Erythroblast (primary cell): ENCODE measurements around the gene CACNA1E.

Experiments
- DNase-seq, 2 experiments: peaks; one replicate each; lab custom pipeline; 2025; lab: John Stamatoyannopoulos, UW
- GATA1 ChIP-seq: IDR thresholded peaks from 2 replicates; pipeline ENCODE4 v1.6.1; 2011; ENCODE audit warnings: low read depth, mild to moderate bottlenecking, control low read depth, low read length, moderate library complexity
- POLR2A ChIP-seq: IDR thresholded peaks from 2 replicates; pipeline ENCODE4 v1.6.1; 2011; ENCODE audit warnings: mild to moderate bottlenecking, low read length

The CACNA1E gene

DNA sequence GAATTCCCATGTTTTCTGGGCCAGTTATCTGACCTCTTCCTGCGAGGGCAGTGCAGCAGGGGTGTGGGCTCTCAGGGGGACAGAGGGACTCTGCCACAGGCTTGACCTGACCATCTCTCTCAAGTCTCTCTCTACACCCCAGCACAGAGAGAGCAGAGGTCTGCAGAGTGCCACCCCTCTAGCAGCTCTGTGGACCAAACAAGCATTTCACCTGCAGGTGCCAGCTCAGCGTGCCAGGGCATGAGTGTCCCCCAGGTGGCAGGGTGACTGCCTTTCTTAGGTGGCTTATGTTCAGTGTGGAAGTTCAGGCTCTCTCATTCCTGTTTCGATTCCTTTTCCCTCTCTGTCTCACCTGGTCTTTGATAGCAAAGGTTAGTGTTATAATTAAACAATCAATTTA, 191.3 kb downstream of the CACNA1E start:
- TF ChIP-seq GATA1 (no peak), POLR2A (no peak)
- no peak for DNase-seq

DNA sequence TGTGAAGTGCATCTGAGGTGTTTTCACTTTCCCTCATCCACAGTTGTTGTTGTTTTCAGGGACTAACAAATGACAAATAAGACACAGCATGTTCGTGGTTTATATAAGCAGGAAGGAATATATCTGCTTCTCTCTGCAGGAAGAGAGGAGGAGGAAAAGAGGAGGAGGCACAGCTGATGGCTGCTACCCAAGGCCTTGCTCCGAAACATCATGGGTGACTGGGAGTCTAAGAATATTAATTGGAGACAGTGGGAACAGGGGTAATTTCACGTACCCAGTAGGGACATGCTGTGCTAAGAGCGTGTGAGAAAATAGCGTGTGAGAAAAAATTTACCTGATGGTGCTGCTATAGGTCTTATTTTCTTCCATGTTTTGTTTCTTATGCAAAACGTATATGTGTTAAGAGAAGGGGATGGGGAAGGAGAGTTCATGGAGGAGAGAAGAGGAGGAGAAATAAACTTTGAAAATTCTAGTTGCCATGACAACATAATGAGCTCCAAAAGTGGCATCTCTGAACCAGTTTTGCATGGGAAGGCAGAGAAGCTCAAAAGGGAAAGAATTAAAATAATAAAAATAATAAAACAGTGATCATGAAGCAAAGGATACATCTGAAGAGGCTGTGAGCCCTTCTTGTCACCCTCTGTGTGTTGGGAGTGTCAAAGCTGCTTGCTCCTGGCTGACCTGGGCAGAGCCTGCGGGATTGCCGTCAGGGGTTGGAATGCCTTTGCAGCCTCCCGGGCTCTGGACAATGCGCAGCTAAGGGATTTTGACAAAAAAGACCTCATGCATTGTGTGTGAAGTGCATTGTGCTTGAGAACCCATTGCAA, 192.0 kb downstream of the CACNA1E start:
- TF ChIP-seq GATA1 (no peak), POLR2A (no peak)
- no peak for DNase-seq

DNA sequence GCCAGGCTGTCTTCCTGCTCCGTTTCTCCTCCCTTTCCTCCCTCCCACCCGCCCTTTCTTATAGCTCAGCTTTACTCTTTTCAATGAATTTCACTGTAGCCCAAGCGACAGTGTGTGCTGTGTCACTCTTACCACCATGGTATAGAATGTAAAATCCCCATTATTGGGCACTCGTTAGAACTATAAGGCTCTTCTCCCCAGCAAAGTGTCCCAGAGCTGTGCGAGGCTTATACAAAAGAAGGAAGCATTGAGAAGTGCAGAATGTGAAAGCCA, 192.5 kb downstream of the CACNA1E start:
- TF ChIP-seq POLR2A: no peak
- TF ChIP-seq GATA1: no peak
- no peak for DNase-seq

DNA sequence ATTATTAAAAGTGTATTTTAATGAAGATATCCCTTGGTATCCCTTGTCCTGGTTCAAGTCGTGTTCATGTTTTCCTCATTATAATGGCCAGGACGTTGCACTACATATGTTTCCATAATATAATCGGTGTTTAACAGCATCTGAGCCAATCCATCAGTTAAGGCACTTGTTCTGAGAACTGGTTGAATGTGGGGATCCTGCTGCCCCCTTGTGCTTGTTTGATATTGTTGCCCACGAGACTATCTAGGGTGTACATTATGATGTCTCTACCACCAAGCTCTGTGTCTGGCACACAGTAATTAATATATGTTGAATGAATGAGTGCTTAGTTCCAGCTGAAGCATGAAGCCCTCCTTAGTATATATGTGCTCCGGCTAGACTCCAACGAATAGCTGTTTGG, 193.0 kb downstream of the CACNA1E start:
- DNase-seq: peak; percentile 12 to 27
- TF ChIP-seq POLR2A (no peak), GATA1 (no peak)

DNA sequence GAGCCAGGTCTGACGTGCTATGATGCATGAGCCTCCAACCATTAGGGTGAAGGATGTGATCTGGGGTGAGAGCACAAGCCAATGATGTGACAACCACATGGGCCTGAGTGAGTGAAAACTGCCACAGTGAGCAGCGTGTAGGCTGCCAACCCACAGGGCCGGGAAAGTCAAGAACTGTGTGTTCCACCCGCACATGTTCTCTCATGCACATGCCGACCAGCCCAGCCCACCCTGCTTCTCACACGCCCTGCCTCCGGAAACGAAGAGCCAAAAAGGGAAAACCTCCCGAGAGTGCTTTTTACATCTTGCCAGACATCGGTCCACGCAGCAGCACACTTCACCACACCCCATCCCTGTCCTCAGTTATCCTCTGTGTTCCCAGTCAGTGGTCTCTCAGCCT, 197.0 kb downstream of the CACNA1E start:
- DNase-seq: no peak
- TF ChIP-seq POLR2A (no peak), GATA1 (no peak)

DNA sequence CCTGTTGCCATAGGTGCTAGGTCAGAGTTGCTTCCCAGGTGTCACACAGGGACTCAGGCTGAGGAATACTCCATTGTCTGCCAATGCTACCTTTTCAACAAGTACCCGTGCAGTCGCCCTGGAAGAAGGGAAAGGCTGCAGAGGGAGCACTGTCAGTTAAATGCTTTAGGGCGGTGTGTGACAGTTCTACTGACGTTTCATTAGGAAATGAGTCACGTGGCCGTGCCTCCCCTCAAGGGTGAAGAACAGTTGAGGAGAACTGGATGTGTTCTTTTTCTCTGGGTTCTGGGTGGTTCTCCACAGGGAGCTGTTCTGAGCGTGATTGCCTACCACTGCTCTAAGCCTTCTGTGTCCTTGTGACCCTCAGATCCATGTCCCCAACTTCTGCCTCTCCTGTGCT, 197.6 kb downstream of the CACNA1E start:
- TF ChIP-seq POLR2A (no peak), GATA1 (no peak)
- no peak for DNase-seq

DNA sequence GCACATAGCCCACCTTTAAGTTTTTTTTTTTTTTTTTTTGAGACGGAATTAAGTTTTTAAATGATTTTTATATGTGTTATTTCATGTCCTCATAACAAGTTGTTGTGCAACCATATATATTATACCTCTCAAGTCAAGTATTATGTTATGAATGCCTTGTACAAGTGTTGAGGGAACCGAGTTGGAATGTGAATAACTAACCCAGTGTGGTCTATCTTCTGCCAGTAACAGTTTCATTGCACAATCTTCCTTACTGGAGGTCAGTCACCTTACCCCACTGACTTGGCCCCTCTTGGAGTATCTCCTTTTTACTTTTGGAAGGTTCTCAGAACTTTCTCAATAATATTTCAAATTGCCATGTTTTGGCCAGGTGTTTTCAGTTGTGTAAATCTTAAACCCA, 201.9 kb downstream of the CACNA1E start:
- TF ChIP-seq GATA1: no peak
- no peak for TF ChIP-seq POLR2A
- no peak for DNase-seq

DNA sequence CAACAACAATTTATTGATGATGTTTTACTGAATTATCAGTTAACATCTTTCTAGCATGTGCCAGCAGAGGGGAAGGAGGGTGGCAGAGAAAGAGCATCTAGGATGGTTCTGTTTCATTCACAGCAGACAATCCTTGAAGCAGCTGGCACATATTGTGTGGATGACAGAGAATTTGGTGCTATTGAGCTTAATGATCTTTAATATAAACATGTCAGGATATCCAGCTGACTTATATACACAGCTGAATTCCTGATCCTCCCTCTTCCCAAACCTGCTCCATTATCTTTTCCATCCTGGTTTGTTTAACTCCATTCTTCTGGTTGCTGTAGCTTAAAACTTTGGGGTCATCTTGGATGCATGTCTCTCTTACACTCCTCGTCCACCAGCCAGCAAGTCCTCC, 218.6 kb downstream of the CACNA1E start:
- TF ChIP-seq GATA1 (no peak), POLR2A (no peak)
- no peak for DNase-seq

DNA sequence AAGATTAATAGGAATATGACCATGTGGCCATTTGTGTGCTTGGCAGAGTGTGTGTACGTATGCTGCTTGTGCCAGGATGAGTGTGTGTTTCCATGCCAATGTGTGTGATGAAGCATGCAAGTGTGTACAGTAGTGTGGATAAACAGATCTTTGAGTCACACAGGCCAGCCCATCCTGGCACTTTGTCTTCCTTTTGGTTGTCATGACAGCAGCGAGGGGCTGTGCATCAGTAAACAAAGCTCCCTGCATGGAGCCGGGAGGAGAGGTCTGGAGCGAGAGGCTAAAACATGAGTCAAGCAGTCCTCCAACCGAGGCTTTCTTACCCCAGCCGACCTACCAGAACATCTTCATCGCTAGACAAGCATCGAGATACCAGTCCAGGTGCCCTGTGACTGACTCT, 221.2 kb downstream of the CACNA1E start:
- no peak for TF ChIP-seq GATA1
- TF ChIP-seq POLR2A: no peak
- DNase-seq: no peak

DNA sequence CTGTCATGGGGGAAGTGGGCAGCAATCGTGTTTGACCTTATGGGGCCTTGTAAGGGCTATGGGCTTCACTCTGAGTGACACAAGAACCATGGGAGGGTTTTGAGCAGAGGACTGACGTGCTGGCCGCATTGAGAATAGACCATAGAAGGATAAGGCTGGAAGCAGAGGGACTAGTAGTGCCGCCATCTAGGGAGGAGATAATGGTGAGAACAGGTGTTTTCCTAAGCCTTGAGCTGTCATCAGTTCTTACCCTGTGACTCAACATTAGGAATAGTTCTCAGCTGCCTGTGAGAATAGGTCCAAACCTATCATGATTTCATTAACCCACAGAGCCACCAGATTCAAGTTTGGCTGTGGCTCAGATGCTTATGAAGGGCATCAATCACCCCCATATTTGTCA, 228.5 kb downstream of the CACNA1E start:
- no peak for DNase-seq
- TF ChIP-seq GATA1 (no peak), POLR2A (no peak)

DNA sequence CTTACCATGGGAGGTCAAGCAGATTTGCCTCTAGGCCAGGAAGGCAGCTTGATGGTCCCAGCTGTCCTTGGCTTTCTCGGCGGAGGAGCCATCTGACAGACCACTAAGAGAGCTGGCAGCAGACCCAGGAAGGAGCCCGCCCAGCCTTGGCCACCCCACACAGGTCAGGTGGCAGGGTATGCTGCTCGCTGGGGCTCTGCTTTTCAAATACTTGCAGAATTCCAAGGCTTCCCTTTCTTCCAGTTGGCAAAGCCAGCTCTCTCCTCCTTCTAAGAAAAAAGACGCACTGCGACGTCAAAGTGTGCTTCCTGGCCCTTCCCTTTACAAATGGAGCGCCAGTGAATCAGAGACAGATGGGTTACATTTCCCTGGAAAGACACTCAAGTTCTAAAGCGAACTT, 229.4 kb downstream of the CACNA1E start:
- DNase-seq: no peak
- no peak for TF ChIP-seq POLR2A
- TF ChIP-seq GATA1: no peak

DNA sequence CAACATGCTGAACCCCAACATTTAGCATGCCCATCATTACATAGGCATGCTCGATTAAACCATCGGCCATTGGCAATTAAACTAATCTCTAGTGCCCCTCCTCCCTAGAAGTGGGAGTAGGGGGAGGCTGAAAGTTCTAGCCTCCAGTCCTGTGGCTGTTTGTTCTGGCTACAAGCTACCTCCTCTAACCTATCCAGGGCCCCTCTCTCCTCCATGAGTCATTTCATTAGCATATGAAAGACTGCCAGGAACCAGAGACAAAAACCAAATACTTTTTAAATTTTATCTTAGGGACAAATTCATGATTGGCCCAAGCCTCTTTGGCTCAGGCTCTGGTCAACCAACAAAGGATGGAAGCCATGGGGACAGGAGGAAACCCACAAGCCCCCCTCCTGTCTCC, 231.1 kb downstream of the CACNA1E start:
- DNase-seq: no peak
- no peak for TF ChIP-seq GATA1
- no peak for TF ChIP-seq POLR2A

DNA sequence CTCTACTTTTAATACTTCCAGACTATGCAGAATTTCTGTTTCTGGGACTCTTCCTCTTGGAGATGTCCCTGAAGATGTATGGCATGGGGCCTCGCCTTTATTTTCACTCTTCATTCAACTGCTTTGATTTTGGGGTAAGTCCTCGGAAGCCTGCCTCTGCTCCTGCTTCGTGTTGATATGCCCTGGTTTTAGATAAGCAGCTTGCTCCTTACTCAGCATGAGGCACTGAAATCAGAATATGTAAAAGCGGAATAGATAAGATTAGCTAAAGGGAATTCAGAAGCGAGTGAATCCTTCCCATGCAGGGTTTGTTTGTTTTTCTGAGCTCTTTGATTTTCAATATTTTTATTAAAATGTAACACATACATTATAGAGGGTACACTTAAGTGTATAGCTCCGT, 234.7 kb downstream of the CACNA1E start:
- TF ChIP-seq POLR2A (no peak), GATA1 (no peak)
- DNase-seq: peak; percentile 49 to 64

DNA sequence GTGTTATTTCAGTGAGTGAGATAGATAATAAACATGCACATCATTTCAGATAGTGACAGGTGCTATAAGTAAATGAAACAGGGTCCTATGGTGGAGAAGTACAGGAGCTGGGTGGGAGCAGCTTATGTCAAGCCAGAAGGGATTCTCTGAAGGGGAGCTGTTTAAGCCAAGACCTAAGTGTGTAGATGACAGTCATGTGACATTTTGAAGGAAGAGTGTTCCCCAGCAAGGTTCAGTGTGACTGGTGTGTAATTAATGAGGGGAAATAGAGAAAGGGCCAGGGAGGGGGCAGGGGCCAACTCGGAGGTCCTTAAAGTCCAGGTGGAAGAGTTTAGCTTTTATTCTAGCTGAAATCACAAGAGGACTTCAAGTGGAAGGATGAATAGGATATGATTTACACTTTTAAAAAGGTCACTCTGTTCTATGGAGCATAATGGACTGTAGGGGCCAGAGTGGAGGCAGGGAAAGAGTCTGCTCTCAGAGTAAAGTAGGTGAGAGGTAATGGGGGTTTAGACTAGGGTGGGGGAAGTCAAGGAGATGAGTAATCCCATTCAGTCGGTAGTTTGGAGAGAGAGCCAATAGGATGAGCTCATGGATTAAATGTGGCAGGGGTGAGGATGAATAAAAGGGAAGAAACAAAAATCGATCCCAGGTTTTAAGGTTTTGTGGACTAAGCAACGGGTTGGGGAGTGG, 243.1 kb downstream of the CACNA1E start:
- TF ChIP-seq GATA1 (no peak), POLR2A (no peak)
- no peak for DNase-seq

DNA sequence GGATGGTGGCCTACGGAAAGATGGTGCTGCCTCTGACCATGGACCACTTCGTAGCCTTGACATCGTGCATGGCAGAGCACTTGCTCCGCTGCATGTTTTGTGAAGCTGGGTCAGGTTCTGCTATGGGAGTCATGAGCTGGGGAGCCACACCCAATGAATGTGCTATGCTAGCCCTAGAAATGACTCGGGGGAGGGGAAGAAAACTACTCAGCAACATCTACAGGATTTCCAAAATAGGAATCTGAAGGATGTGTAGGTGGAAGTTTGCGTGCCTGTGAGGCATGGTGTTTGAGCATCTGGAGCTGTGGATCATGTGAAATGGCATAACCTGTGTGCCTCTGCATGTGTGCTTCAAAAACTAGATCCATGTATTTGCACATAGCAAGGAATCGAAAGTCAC, 247.3 kb downstream of the CACNA1E start:
- DNase-seq: no peak
- TF ChIP-seq POLR2A (no peak), GATA1 (no peak)

DNA sequence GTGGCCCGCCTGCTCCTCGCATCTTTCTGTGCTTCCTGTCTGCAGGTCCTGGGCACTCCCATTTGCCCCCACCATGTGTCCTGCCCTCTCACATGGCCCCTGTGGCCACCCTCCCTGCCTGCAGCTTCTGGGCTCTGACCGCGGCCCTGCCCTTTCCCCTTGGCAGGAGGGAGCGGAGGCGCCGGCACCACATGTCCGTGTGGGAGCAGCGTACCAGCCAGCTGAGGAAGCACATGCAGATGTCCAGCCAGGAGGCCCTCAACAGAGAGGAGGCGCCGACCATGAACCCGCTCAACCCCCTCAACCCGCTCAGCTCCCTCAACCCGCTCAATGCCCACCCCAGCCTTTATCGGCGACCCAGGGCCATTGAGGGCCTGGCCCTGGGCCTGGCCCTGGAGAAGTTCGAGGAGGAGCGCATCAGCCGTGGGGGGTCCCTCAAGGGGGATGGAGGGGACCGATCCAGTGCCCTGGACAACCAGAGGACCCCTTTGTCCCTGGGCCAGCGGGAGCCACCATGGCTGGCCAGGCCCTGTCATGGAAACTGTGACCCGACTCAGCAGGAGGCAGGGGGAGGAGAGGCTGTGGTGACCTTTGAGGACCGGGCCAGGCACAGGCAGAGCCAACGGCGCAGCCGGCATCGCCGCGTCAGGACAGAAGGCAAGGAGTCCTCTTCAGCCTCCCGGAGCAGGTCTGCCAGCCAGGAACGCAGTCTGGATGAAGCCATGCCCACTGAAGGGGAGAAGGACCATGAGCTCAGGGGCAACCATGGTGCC, 249.1 kb downstream of the CACNA1E start:
- no peak for DNase-seq
- no peak for TF ChIP-seq POLR2A
- no peak for TF ChIP-seq GATA1
